ENCODE data around the gene PRSS27. TPM values are rescaled to one million over a fixed set of nuclear protein-coding genes. Genes with fewer than 3 reads are reported as not detected.

PRSS27 gene
- total RNA-seq, 2 experiments from 2014 or later: 1.2 to 1.4 TPM

DNA sequence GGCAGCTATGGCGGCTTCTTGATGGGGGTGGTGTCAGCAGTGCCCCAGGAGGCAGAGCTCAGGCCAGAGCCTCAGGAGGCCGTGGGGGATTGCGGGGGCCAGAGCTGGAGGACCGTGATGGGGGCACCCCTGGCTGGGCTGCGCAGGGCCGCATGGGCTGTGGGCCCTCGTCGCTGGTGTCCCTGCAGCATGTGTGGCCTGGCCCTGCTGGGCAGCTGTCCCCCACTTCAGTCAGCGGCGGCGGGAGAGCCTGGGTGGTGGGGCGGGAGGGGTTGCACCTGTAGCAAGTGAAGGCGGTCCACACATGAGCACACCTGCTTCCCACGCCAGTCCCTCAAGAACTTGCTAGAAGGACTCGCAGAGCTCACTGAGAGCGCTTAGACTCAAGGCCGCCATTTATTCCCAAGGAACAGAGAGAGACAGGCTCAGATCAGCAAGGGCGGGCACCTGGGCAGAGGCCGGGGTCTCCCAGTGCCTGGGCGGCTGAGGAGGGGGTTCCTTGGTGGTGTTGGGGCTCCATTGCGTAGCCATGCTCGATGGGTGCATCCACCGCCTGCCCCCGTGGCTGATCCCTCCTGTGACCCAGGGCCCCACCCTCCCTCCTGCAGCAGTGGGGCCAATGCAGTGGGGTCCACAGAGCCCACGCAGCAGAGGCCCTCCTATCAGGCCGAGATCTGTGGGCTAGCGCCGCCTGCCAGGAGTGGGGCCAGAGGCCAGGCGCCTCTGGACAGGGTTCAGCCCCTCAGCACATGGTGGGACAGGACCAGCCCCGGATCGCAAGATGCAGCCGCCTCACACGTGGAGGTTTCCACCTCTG lies 15.7 kb downstream of the PRSS27 start:
- H3K9me3 Mint-ChIP-seq: no peaks in the 10 kb centered on the region

DNA sequence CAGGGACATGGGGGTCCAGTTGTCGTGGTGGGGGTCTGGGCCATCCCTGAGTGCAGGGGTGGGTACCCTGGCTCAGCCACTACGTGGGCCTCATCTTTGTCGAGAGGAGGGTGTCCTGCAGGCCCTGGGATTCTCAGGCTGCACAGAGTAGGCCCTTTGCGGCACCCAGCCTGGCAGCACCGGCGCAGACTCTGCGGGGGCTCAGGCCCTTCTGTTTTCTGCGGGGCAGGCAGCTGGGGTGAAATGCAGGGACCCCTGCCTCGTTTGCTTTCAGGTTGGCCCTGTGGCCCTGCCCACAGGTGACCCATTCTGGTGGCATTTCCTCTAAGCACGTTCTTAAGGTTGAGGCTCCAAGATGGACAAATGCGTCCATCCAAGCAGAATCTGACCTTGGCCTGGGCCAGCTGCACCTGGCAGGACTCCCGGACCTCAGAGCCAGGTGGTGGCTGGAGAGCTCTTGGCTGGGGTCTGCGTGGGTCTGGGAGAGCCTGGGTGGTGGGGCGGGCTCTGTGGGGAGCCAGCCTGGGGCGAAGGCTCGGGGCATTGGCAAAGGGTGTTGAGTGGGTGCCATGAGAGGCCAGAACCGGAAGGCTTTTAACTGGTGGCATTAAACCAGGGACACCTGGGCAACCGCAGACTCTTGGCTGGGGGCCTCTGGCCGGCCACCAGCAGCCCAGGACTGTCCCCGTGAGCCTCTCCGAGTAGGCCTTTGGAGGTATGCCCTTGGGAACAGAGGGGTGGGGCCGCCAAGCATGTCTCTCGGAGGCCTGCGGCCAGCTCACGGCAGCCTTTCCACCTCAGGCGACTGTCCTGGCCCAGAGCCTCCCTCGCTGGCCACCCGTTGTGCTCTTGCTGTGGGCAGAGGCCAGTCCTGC lies 16.9 kb downstream of the PRSS27 start:
- no peak overlapping the region for H3K4me3 Mint-ChIP-seq
- no peak for ATAC-seq
- TF ChIP-seq, protein P1, sequence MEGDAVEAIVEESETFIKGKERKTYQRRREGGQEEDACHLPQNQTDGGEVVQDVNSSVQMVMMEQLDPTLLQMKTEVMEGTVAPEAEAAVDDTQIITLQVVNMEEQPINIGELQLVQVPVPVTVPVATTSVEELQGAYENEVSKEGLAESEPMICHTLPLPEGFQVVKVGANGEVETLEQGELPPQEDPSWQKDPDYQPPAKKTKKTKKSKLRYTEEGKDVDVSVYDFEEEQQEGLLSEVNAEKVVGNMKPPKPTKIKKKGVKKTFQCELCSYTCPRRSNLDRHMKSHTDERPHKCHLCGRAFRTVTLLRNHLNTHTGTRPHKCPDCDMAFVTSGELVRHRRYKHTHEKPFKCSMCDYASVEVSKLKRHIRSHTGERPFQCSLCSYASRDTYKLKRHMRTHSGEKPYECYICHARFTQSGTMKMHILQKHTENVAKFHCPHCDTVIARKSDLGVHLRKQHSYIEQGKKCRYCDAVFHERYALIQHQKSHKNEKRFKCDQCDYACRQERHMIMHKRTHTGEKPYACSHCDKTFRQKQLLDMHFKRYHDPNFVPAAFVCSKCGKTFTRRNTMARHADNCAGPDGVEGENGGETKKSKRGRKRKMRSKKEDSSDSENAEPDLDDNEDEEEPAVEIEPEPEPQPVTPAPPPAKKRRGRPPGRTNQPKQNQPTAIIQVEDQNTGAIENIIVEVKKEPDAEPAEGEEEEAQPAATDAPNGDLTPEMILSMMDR (IDR thresholded peaks at IDR 0.05): no peak
- H3K4me1 Mint-ChIP-seq (ENCODE audit: low read depth): no peaks in the 10 kb centered on the region
- H3K36me3 Mint-ChIP-seq (ENCODE audit: low read depth): peaks cover 9% of the 10 kb centered on the region
- H3K27me3 Mint-ChIP-seq: no peaks in the 10 kb centered on the region
- ChIA-PET CTCF (no interaction called here), POLR2A (no interaction called here)
- H3K27ac Mint-ChIP-seq: no peak overlapping the region
- intact Hi-C loops (cut with micrococcal nuclease): no loop called here
- H3K9me3 Mint-ChIP-seq: no peaks in the 10 kb centered on the region
- DNase-seq: no peak

More for the DNA sequence above, 15.7 kb downstream of the PRSS27 start:
- DNase-seq (no peak), ATAC-seq (no peak)
- Mint-ChIP-seq H3K27ac (no peak overlapping the region), H3K36me3 (ENCODE audit: low read depth) (peaks cover 9% of the 10 kb centered on the region), H3K4me1 (ENCODE audit: low read depth) (no peaks in the 10 kb centered on the region), H3K4me3 (no peak overlapping the region), H3K27me3 (no peaks in the 10 kb centered on the region)
- TF ChIP-seq, protein P1 (IDR thresholded peaks at IDR 0.05): no peak
- intact Hi-C loops (cut with micrococcal nuclease): no loop called here
- ChIA-PET POLR2A (no interaction called here), CTCF (no interaction called here)

DNA sequence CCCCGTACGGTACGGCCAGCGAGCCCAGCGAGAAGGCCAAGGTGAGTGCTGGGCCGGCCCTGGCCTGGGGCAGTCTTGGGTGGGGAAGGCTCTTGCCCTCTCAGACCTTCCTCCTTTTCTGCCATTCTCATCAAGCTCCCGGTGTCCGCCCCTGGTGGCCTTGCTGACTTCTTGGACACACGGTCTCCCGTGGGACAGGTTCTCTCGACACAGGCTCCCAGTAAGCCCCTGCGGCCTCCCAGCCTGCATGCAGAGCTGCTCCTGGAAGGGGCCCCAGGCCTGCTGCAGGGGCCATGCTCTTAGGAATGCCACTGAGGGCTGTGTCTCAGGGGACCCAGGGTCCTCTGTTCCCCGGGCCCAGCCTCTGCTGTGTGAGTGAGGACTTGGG lies 17.6 kb downstream of the PRSS27 start:
- Mint-ChIP-seq H3K4me3 (no peak overlapping the region), H3K27me3 (no peaks in the 10 kb centered on the region), H3K9me3 (no peaks in the 10 kb centered on the region), H3K36me3 (ENCODE audit: low read depth) (peaks cover 13% of the 10 kb centered on the region), H3K4me1 (ENCODE audit: low read depth) (no peaks in the 10 kb centered on the region), H3K27ac (no peak overlapping the region)
- TF ChIP-seq, protein P1 (IDR thresholded peaks at IDR 0.05): no peak
- ATAC-seq (no peak), DNase-seq (no peak)
- intact Hi-C loops (cut with micrococcal nuclease): no loop called here
- ChIA-PET CTCF (no interaction called here), POLR2A (no interaction called here)

DNA sequence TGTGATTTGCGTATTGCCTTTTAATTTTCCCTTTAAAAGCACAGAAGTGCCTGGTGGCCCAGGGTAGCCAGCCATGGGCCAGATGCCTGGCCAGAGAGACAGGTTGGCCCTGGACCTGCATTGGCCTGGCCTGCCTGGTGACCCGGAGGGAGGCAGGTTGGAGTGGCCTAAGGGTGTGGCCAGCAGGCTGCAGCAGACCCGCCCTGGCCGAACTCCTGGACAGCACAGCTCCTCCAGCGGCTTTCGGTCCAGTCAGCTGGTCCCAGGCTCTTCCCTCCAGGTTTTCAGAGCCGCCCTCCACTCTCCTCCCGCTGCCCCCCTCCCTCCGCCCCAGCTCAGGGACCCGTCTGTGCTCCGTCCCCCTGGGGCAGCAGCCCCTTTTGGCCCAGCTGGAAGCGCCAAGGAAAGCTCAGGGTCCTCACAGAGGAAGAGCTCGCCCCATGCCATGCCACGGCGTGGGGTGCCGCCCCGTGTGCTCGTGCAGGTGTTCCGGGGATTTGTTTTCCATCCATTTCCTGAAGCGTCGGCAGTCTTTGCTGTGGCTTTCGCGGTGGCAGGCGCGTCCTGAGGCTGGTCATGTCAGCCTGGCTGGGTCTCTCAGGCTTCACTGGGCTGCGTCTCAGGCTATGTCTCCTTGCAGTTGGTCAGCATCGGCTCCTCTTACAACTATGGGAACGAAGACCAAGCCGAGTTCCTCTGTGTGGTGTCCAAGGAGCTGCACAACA lies 18.1 kb downstream of the PRSS27 start:
- DNase-seq (no peak), ATAC-seq (no peak)
- Mint-ChIP-seq H3K36me3 (ENCODE audit: low read depth) (peaks cover 15% of the 10 kb centered on the region), H3K27me3 (no peaks in the 10 kb centered on the region), H3K4me3 (no peak overlapping the region), H3K9me3 (no peaks in the 10 kb centered on the region), H3K27ac (no peak overlapping the region), H3K4me1 (ENCODE audit: low read depth) (no peaks in the 10 kb centered on the region)
- intact Hi-C loops (cut with micrococcal nuclease): no loop called here
- TF ChIP-seq, protein P1 (IDR thresholded peaks at IDR 0.05): no peak
- ChIA-PET POLR2A (no interaction called here), CTCF (no interaction called here)
